B cell (primary cell): Measurements from ENCODE around the gene IMPA2. TPM values are rescaled to one million over a fixed set of nuclear protein-coding genes. Genes with fewer than 3 reads are reported as not detected.

ENCODE experiments used
- ATAC-seq: fragments of 200-7000 bp; cut with Tn5 transposase; one replicate; pipeline ENCODE4 v1.10.0; 2021; ENCODE audit warnings: low read depth, mild to moderate bottlenecking, moderate number of reproducible peaks, moderate library complexity
- CTCF ChIA-PET: fragments of 350-600 bp; sonication (Branson Sonifier 250); formaldehyde crosslinking; loops from one replicate; lab custom pipeline; 2021; ENCODE audit warnings: antibody characterized with exemption, inconsistent platforms; lab: Charles Lee
- POLR2A ChIA-PET: fragments of 350-600 bp; sonication (Branson Sonifier 250); formaldehyde crosslinking; loops from one replicate; lab custom pipeline; 2021; ENCODE audit warnings: antibody characterized with exemption; lab: Charles Lee
- DNase-seq: peaks from one replicate; pipeline ENCODE4 v3.0.0; 2013
- H2AFZ ChIP-seq: 2 replicates; pipeline ENCODE4 v1.6.1; 2012; ENCODE audit warnings: mild to moderate bottlenecking, low read depth, low read length; ENCODE audit not compliant: insufficient read depth, poor library complexity, severe bottlenecking
- H3K27ac ChIP-seq, 2 donors: 1 replicate in 1 of 2; 2 replicates in 1 of 2; pipeline ENCODE4 v1.5.1; 2012 to 2013; ENCODE audit warnings: low read length in 2 of 2, mild to moderate bottlenecking in 2 of 2, moderate library complexity in 1 of 2
- H3K27me3 ChIP-seq, 4 experiments: fragments of 200-600 bp in 1 of 4; sonication (generic) in 1 of 4; replicated peaks in 1 of 4; 1 replicate in 2 of 4; 2 replicates in 2 of 4; pipeline versions ENCODE4 v1.6.1 to v1.7.0; 2013 to 2016; ENCODE audit warnings: low read length in 3 of 4, mild to moderate bottlenecking in 2 of 4, mixed read lengths in 1 of 4, moderate library complexity in 1 of 4; ENCODE audit not compliant: insufficient read depth in 4 of 4, control insufficient read depth in 3 of 4; ENCODE audit errors: control extremely low read depth in 1 of 4
- H3K36me3 ChIP-seq, 2 experiments: replicated peaks in 1 of 2; 1 replicate in 1 of 2; 2 replicates in 1 of 2; pipeline versions ENCODE4 v1.6.1 to v1.7.1; 2013; ENCODE audit warnings: low read length in 1 of 2; ENCODE audit not compliant: insufficient read depth in 2 of 2, control insufficient read depth in 1 of 2; ENCODE audit errors: control extremely low read depth in 1 of 2, extremely low read depth in 1 of 2
- H3K4me1 ChIP-seq, 2 donors: fragments of 200-600 bp in 1 of 2; sonication (generic) in 1 of 2; 1 replicate in 1 of 2; 2 replicates in 1 of 2; pipeline versions ENCODE4 v1.5.1 to v1.6.1; 2013 to 2017; ENCODE audit warnings: low read length in 2 of 2; ENCODE audit not compliant: control insufficient read depth in 2 of 2, insufficient read depth in 2 of 2
- H3K4me2 ChIP-seq: replicated peaks from 2 replicates; pipeline ENCODE3; 2012; ENCODE audit warnings: mild to moderate bottlenecking, low read depth, low read length; ENCODE audit not compliant: poor library complexity, severe bottlenecking
- H3K4me3 ChIP-seq, 5 experiments: fragments of 200-600 bp in 1 of 5; sonication (generic) in 1 of 5; 1 replicate in 3 of 5; 2 replicates in 2 of 5; pipeline versions ENCODE4 v1.5.1 to v1.7.0; 2011 to 2016; ENCODE audit warnings: low read length in 4 of 5, mild to moderate bottlenecking in 4 of 5, low read depth in 2 of 5, control low read depth in 1 of 5, moderate library complexity in 1 of 5; ENCODE audit not compliant: insufficient read depth in 1 of 5; ENCODE audit errors: control extremely low read depth in 1 of 5, extremely low read depth in 1 of 5
- H3K79me2 ChIP-seq: fragments of 200-600 bp; sonication (generic); one replicate; pipeline ENCODE4 v1.6.0; 2016; ENCODE audit warnings: low read length; ENCODE audit not compliant: control insufficient read depth, insufficient read depth
- H3K9ac ChIP-seq: fragments of 200-600 bp; sonication (generic); 2 replicates; pipeline ENCODE4 v1.6.1; 2017; ENCODE audit warnings: mild to moderate bottlenecking, low read length, moderate library complexity
- H3K9me3 ChIP-seq, 3 donors: one replicate each; pipeline versions ENCODE4 v1.6.1 to v1.7.1; 2013; ENCODE audit warnings: low read length in 2 of 3; ENCODE audit not compliant: control insufficient read depth in 2 of 3, insufficient read depth in 1 of 3; ENCODE audit errors: control extremely low read depth in 1 of 3
- H4K20me1 ChIP-seq: 2 replicates; pipeline ENCODE4 v1.6.0; 2012; ENCODE audit warnings: mild to moderate bottlenecking, low read length; ENCODE audit not compliant: insufficient read depth, control insufficient read depth, poor library complexity, severe bottlenecking
- H3K27ac Mint-ChIP-seq: one replicate; pipeline ENCODE4 v1.8.0; 2021; ENCODE audit warnings: mixed read lengths
- H3K27me3 Mint-ChIP-seq: one replicate; pipeline ENCODE4 v1.8.0; 2021; ENCODE audit warnings: mixed read lengths
- H3K4me1 Mint-ChIP-seq: one replicate; pipeline ENCODE4 v1.8.0; 2021; ENCODE audit warnings: mixed read lengths
- H3K4me3 Mint-ChIP-seq: one replicate; pipeline ENCODE4 v1.8.0; 2021; ENCODE audit warnings: mixed read lengths
- H3K9me3 Mint-ChIP-seq: one replicate; pipeline ENCODE4 v1.8.0; 2022; ENCODE audit warnings: mixed read lengths; ENCODE audit not compliant: insufficient read depth
- CTCF ChIP-seq: fragments of 200-600 bp; IDR thresholded peaks from one replicate; pipeline ENCODE4 v1.8.0; 2022; ENCODE audit warnings: antibody characterized with exemption, mild to moderate bottlenecking
- EZH2 ChIP-seq: IDR thresholded peaks from 2 replicates; pipeline ENCODE4 v1.6.1; 2012; ENCODE audit warnings: borderline replicate concordance, low read depth, mild to moderate bottlenecking, moderate library complexity, low read length; ENCODE audit not compliant: insufficient read depth, poor library complexity, severe bottlenecking
- WGBS: methylation state at CpG from one replicate; pipeline ENCODE4 v1.1.5; 2013; ENCODE audit warnings: missing lambda C conversion rate; ENCODE audit not compliant: insufficient coverage; 5-methylcytosine and 5-hydroxymethylcytosine counted together
- intact Hi-C: fragments of 100-400 bp; cut with micrococcal nuclease; formaldehyde crosslinking; loops from one replicate; pipeline ENCODE4 v1.10.0; 2022
- polyA plus RNA-seq: library from polyadenylated mRNA; depleted of rRNA; stranded (reverse); fragments of >200 nt; gene quantifications from 2 replicates; pipeline ENCODE4 v1.2.3, GENCODE V29; 2012
- total RNA-seq, 2 donors: library from RNA; stranded (reverse); fragments of 120-200 nt in 1 of 2; gene quantifications; 1 replicate in 1 of 2; 2 replicates in 1 of 2; pipeline versions ENCODE4 v1.2.3 to v1.2.4, GENCODE V29; 2013 to 2022

IMPA2 gene
- total and polyA plus RNA-seq, 2 donors (not counting 1 experiment from before 2014, with no cell fraction given), result 8.0 to 11.7 TPM

DNA sequence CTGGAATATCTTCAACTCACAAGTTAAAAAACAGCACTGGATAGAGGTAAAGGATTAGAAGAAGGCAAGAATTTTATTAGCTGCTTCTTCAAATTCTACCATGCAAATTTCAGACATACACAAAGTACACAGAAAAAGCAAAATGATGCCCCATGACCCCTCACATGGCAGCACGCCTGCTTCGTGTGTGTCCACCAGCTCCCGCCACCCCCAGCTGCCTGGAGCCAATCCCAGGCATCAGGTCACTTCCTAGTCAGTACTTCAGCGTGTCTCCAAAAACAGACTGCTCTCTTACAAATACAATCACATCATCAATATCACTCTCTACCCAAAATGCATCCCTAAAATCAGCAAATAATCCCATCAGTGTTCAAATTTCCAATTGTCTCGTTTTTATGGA lies 35.8 kb downstream of the IMPA2 start:
- CTCF ChIA-PET, result interaction anchor here (1.7 kb wide), 1 partner anchor 21 kb away, joined by 7 read pairs; no protein-coding TSS in a partner anchor
- WGBS, result 100% methylated on average over 5 of the region's 5 CpGs

DNA sequence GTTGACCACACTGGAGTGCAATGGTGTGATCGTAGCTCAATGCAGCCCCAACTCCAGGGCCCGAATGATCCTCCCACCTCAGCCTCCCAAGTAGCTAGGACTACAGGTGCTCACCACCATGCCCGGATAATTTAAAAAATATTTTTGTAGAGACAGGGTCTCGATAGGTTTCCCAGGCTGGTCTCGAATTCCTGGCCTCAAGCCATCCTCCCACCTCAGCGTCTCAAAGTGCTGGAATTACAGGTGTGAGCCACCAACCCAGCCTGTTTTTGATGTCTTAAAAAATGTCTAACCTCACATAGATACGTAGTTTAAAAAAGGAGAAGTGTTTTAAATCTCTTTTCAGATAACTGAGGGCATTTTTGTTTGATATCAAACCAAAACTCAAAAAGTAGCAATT lies 37.6 kb downstream of the IMPA2 start:
- Histone ChIP-seq H4K20me1 (no peaks in the 10 kb centered on the region), H3K27me3 (no peaks in the 10 kb centered on the region), H3K4me3 (no peak overlapping the region), H3K79me2 (no peaks in the 10 kb centered on the region), H3K9ac (no peak overlapping the region), H2AFZ (no peak overlapping the region), H3K27ac (no peak overlapping the region), H3K4me1 (no peaks in the 10 kb centered on the region), H3K9me3 (no peaks in the 10 kb centered on the region), H3K4me2 (no peak overlapping the region), H3K36me3 (peaks cover 0 to 3% of the 10 kb centered on the region in 2 experiments)
- DNase-seq (no peak), ATAC-seq (no peak)
- no CpG with 5 or more reads among the region's 7 CpGs for WGBS
- Mint-ChIP-seq H3K27me3 (no peaks in the 10 kb centered on the region), H3K4me3 (no peak overlapping the region), H3K9me3 (no peaks in the 10 kb centered on the region), H3K4me1 (no peaks in the 10 kb centered on the region), H3K27ac (no peak overlapping the region)
- CTCF ChIA-PET, result interaction anchor here (0.6 kb wide), 1 partner anchor 65 kb away, joined by 3 read pairs; no protein-coding TSS in a partner anchor
- intact Hi-C loops, result no loop called here
- TF ChIP-seq EZH2, result no peak
- TF ChIP-seq CTCF, result no peak
- POLR2A ChIA-PET, result no interaction called here

More for the DNA sequence above, 35.8 kb downstream of the IMPA2 start:
- Mint-ChIP-seq H3K4me3 (no peak overlapping the region), H3K9me3 (no peaks in the 10 kb centered on the region), H3K27me3 (no peaks in the 10 kb centered on the region), H3K27ac (no peak overlapping the region), H3K4me1 (no peaks in the 10 kb centered on the region)
- no peak for ATAC-seq
- Histone ChIP-seq H3K79me2 (no peaks in the 10 kb centered on the region), H4K20me1 (no peaks in the 10 kb centered on the region), H3K9me3 (no peaks in the 10 kb centered on the region), H3K4me1 (no peaks in the 10 kb centered on the region), H3K4me2 (no peak overlapping the region), H3K36me3 (peaks cover 0 to 3% of the 10 kb centered on the region in 2 experiments), H3K4me3 (no peak overlapping the region), H3K9ac (no peak overlapping the region), H3K27me3 (no peaks in the 10 kb centered on the region), H3K27ac (no peak overlapping the region), H2AFZ (no peak overlapping the region)
- intact Hi-C loops, result no loop called here
- no peak for DNase-seq
- no peak for TF ChIP-seq CTCF
- TF ChIP-seq EZH2, result no peak
- POLR2A ChIA-PET, result no interaction called here
